SK-N-SH (cell line): ENCODE results near the gene C15orf40. TPM values are rescaled to one million over a fixed set of nuclear protein-coding genes. Genes with fewer than 3 reads are reported as not detected.

Experiments used
- CTCF ChIA-PET: fragments of 300-600, 350-600 bp; formaldehyde crosslinking; extraction: SDS; loops from one replicate; lab custom pipeline; 2021; lab: Yijun Ruan, JAX
- POLR2A ChIA-PET: fragments of 350-600 bp; sonication (Branson Sonifier 250); formaldehyde crosslinking; extraction: SDS; loops from one replicate; lab custom pipeline; 2020; ENCODE audit warnings: antibody characterized with exemption, inconsistent platforms; lab: Yijun Ruan, JAX
- DNase-seq: peaks from one replicate; pipeline ENCODE4 v3.0.0; 2012
- H2AFZ ChIP-seq: fragments of 200-600 bp; sonication (generic); 2 replicates; pipeline ENCODE4 v1.8.1; 2016; ENCODE audit warnings: antibody characterized with exemption, mild to moderate bottlenecking, low read depth
- H3F3A ChIP-seq: fragments of 200-600 bp; sonication (generic); replicated peaks from 2 replicates; pipeline ENCODE3; 2016; ENCODE audit warnings: antibody characterized with exemption, mild to moderate bottlenecking; ENCODE audit not compliant: insufficient read depth
- H3K27ac ChIP-seq, 2 experiments: fragments of 200-500 bp in 1 of 2; fragments of 200-600 bp in 1 of 2; sonication (Bioruptor generic) in 1 of 2; sonication (generic), shearing (Covaris generic) in 1 of 2; 2 replicates each; pipeline versions ENCODE4 v1.5.1 to v1.6.1; 2014 to 2016; ENCODE audit warnings: low read depth in 2 of 2, inconsistent platforms in 1 of 2, low read length in 1 of 2, mild to moderate bottlenecking in 1 of 2, mixed read lengths in 1 of 2
- H3K27me3 ChIP-seq: fragments of 200-600 bp; sonication (generic), shearing (Covaris generic); 2 replicates; pipeline ENCODE4 v1.6.1; 2016; ENCODE audit warnings: mixed run types; ENCODE audit not compliant: insufficient read depth
- H3K36me3 ChIP-seq, 2 experiments: fragments of 200-500 bp in 1 of 2; fragments of 200-600 bp in 1 of 2; sonication (Bioruptor generic) in 1 of 2; sonication (generic) in 1 of 2; replicated peaks in 1 of 2; 2 replicates each; pipeline versions ENCODE3 to v1.5.1; 2014 to 2016; ENCODE audit warnings: low read length in 1 of 2, mild to moderate bottlenecking in 1 of 2; ENCODE audit not compliant: insufficient read depth in 2 of 2, control insufficient read depth in 1 of 2
- H3K4me1 ChIP-seq, 2 experiments: fragments of 200-500 bp in 1 of 2; fragments of 200-600 bp in 1 of 2; sonication (Bioruptor generic) in 1 of 2; sonication (generic), shearing (Covaris generic) in 1 of 2; 2 replicates each; pipeline versions ENCODE4 v1.5.1 to v1.6.1; 2014 to 2016; ENCODE audit warnings: low read depth in 1 of 2, low read length in 1 of 2, mixed run types in 1 of 2; ENCODE audit not compliant: insufficient read depth in 2 of 2, control insufficient read depth in 1 of 2
- H3K4me2 ChIP-seq: fragments of 200-600 bp; sonication (generic), shearing (Covaris generic); 2 replicates; pipeline ENCODE4 v1.6.1; 2017; ENCODE audit warnings: mixed run types
- H3K4me3 ChIP-seq, 2 experiments: fragments of 200-500 bp in 1 of 2; fragments of 200-600 bp in 1 of 2; sonication (Bioruptor generic) in 1 of 2; sonication (generic), shearing (Covaris generic) in 1 of 2; 2 replicates each; pipeline versions ENCODE4 v1.5.1 to v1.8.1; 2014 to 2016; ENCODE audit warnings: low read depth in 2 of 2, inconsistent platforms in 1 of 2, low read length in 1 of 2, mild to moderate bottlenecking in 1 of 2, mixed read lengths in 1 of 2, moderate library complexity in 1 of 2
- H3K79me2 ChIP-seq: fragments of 200-600 bp; sonication (generic); 2 replicates; pipeline ENCODE4 v1.8.1; 2017; ENCODE audit warnings: mild to moderate bottlenecking; ENCODE audit not compliant: insufficient read depth
- H3K9ac ChIP-seq: fragments of 200-600 bp; sonication (generic); 2 replicates; pipeline ENCODE4 v1.6.1; 2017; ENCODE audit warnings: mixed run types
- H3K9me2 ChIP-seq: fragments of 200-600 bp; sonication (generic); 2 replicates; pipeline ENCODE4 v1.6.1; 2017; ENCODE audit warnings: mixed run types
- H3K9me3 ChIP-seq: fragments of 200-600 bp; sonication (generic); 2 replicates; pipeline ENCODE4 v1.6.1; 2017; ENCODE audit warnings: mixed run types, mild to moderate bottlenecking, moderate library complexity
- H4K20me1 ChIP-seq: fragments of 200-600 bp; sonication (generic); 2 replicates; pipeline ENCODE4 v1.6.1; 2017; ENCODE audit warnings: mild to moderate bottlenecking, mixed run types; ENCODE audit not compliant: insufficient read depth
- CHD2 ChIP-seq: fragments of 150-350 bp; IDR thresholded peaks from 2 replicates; pipeline ENCODE4 v1.6.1; 2018; ENCODE audit warnings: low read length; ENCODE audit not compliant: partially characterized antibody
- EP300 ChIP-seq, 2 experiments: IDR thresholded peaks; 2 replicates each; pipeline versions ENCODE4 v1.4.0 to v1.6.1; 2012; ENCODE audit warnings: borderline replicate concordance in 1 of 2, low read depth in 1 of 2, low read length in 1 of 2
- EZH2phosphoT487 ChIP-seq: fragments of 200-600 bp; sonication (generic); IDR thresholded peaks from 2 replicates; pipeline ENCODE4 v1.6.1; 2017; ENCODE audit warnings: low read depth, mixed run types, mild to moderate bottlenecking, antibody characterized with exemption, moderate library complexity, borderline replicate concordance
- GATA2 ChIP-seq: sonication (generic); formaldehyde crosslinking; IDR thresholded peaks from 2 replicates; pipeline ENCODE4 v1.5.0; 2020; ENCODE audit warnings: mild to moderate bottlenecking, missing genetic modification reagents
- MXI1 ChIP-seq: IDR thresholded peaks from 2 replicates; pipeline ENCODE4 v1.6.1; 2012; ENCODE audit warnings: mild to moderate bottlenecking, low read depth, low read length, improper control_type of control experiment
- POLR2AphosphoS5 ChIP-seq: IDR thresholded peaks from 2 replicates; pipeline ENCODE4 v1.6.1; 2012; ENCODE audit warnings: low read depth, low read length
- RAD21 ChIP-seq: IDR thresholded peaks from 2 replicates; pipeline ENCODE4 v1.6.1; 2012; ENCODE audit warnings: mild to moderate bottlenecking, low read length
- RCOR1 ChIP-seq: fragments of 150-350 bp; IDR thresholded peaks from 2 replicates; pipeline ENCODE4 v1.6.1; 2017; ENCODE audit warnings: antibody characterized with exemption, low read length
- TCF12 ChIP-seq: IDR thresholded peaks from 2 replicates; pipeline ENCODE4 v1.4.0; 2012
- YY1 ChIP-seq: IDR thresholded peaks from 2 replicates; pipeline ENCODE4 v1.4.0; 2012; ENCODE audit warnings: low read depth, mild to moderate bottlenecking
- WGBS: methylation state at CpG from one replicate; pipeline ENCODE4 v1.1.6; 2017; ENCODE audit warnings: low lambda C conversion rate; 5-methylcytosine and 5-hydroxymethylcytosine counted together
- polyA plus RNA-seq, 3 experiments: library from polyadenylated mRNA; depleted of rRNA; stranded (reverse); fragments of >200 nt; gene quantifications; 2 replicates each; pipeline ENCODE4 v1.2.3, GENCODE V29; 2012
- TF ChIP-seq, protein P1 (sequence below): IDR thresholded peaks from 2 replicates; pipeline ENCODE4 v1.6.1; 2012; ENCODE audit warnings: mild to moderate bottlenecking, low read depth, low read length, moderate library complexity
- TF ChIP-seq, protein P2 (sequence below): IDR thresholded peaks from 2 replicates; pipeline ENCODE4 v1.4.0; 2012; ENCODE audit warnings: low read depth, borderline replicate concordance
- TF ChIP-seq, protein P3 (sequence below): IDR thresholded peaks from 2 replicates; pipeline ENCODE4; 2012
- TF ChIP-seq, protein P4 (sequence below): IDR thresholded peaks from 2 replicates; pipeline ENCODE4 v1.4.0; 2012; ENCODE audit warnings: low read depth

The C15orf40 gene
- polyA plus RNA-seq, 1 of the 3 experiments (the other 2 are of a cell fraction): 44.1 TPM

DNA sequence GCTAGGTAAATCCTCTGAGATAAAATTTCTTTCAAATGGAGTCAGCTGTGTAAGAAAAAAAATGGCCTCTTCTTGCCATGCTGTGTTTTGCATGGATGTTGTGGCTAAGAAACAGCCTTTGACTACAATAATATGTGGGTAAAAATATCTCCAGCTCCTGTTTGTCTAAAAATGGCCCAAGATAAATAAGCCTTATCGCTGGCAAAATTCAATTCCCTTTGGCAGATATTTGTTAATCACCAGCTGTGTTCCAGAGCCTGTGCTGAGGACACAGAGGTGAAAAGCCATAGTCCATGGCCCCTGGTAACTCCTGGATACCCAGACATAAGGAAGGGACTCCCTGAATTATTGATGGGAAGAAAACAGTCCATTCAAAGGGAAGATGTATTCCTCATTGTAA is 40.7 kb downstream of the C15orf40 start:
- ChIA-PET CTCF (interaction anchor here (0.6 to 2.6 kb wide), 8 partner anchors 13 to 121 kb away, joined by 3 to 11 read pairs (median 4); partner anchors contain the start of genes C15orf40 and RAMAC), POLR2A (interaction anchor here (0.6 to 1.7 kb wide), 6 partner anchors 10 to 430 kb away, joined by 3 to 16 read pairs (median 4); partner anchors contain the start of genes RAMAC and RPS17)
- Histone ChIP-seq H3K9me2 (no peaks in the 10 kb centered on the region), H3K27me3 (no peaks in the 10 kb centered on the region), H3F3A (no peaks in the 10 kb centered on the region), H4K20me1 (no peaks in the 10 kb centered on the region), H3K27ac (peak overlapping the region in 1 of 2 experiments; percentile 71; a peak in 2 of 4 replicates), H2AFZ (no peak overlapping the region), H3K4me3 (no peak overlapping the region), H3K4me1 (peaks cover 0 to 13% of the 10 kb centered on the region in 2 experiments; a peak in 2 of 4 replicates), H3K79me2 (no peaks in the 10 kb centered on the region), H3K9me3 (no peaks in the 10 kb centered on the region), H3K9ac (no peak overlapping the region), H3K36me3 (no peaks in the 10 kb centered on the region), H3K4me2 (no peak overlapping the region)
- TF ChIP-seq TCF12 (peak; percentile 4; the same call in 1 of the 2 replicates), POLR2AphosphoS5 (no peak), YY1 (no peak), RCOR1 (peak; percentile 73), GATA2 (peak; percentile 44), CHD2 (peak; percentile 62), EP300 (IDR thresholded peaks at IDR 0.05; ENCODE audit: borderline replicate concordance in 1 of 2, low read depth in 1 of 2, low read length in 1 of 2) (peak in 1 of 2 experiments; percentile 76; a peak in 2 of 4 replicates)
- TF ChIP-seq, protein P1, sequence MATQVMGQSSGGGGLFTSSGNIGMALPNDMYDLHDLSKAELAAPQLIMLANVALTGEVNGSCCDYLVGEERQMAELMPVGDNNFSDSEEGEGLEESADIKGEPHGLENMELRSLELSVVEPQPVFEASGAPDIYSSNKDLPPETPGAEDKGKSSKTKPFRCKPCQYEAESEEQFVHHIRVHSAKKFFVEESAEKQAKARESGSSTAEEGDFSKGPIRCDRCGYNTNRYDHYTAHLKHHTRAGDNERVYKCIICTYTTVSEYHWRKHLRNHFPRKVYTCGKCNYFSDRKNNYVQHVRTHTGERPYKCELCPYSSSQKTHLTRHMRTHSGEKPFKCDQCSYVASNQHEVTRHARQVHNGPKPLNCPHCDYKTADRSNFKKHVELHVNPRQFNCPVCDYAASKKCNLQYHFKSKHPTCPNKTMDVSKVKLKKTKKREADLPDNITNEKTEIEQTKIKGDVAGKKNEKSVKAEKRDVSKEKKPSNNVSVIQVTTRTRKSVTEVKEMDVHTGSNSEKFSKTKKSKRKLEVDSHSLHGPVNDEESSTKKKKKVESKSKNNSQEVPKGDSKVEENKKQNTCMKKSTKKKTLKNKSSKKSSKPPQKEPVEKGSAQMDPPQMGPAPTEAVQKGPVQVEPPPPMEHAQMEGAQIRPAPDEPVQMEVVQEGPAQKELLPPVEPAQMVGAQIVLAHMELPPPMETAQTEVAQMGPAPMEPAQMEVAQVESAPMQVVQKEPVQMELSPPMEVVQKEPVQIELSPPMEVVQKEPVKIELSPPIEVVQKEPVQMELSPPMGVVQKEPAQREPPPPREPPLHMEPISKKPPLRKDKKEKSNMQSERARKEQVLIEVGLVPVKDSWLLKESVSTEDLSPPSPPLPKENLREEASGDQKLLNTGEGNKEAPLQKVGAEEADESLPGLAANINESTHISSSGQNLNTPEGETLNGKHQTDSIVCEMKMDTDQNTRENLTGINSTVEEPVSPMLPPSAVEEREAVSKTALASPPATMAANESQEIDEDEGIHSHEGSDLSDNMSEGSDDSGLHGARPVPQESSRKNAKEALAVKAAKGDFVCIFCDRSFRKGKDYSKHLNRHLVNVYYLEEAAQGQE: no peak
- peak; percentile 50 for DNase-seq
- 31% methylated on average over 1 of the region's 1 CpG for WGBS

DNA sequence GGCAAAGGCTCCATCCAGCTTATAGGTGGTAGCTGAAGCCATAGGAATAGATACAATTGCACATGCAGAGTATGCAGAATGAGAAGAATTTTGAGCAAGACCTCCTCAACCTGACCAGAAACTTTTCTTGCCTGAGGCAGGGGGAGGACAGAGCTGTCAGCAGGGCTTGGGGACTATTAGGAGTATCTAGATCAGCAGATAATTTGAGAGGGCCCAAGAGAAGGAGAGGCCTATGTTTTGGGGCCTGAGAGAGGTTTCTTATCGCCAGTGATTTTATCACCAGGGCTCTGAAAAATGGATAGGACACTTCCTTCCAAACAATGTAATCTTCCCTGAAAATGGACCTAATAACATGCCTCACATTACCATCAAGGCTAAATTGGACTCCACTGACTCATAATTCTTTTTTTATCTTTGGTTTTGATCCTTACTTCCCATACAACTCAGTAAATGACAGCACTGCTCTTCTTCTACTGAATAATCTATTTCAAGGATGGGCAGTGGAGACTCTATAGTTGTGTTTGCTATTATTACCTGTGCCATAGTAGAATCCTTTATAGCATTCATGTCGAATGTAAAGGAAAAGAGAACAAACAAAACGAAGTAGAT is 41.3 kb downstream of the C15orf40 start:
- peak overlapping the region in 1 of 2 experiments; percentile 71; a peak in 2 of 4 replicates for H3K27ac ChIP-seq
- no peak overlapping the region for H3K9ac ChIP-seq
- no peaks in the 10 kb centered on the region for H3K27me3 ChIP-seq
- H3K4me2 ChIP-seq: no peak overlapping the region
- no peak for TF ChIP-seq EZH2phosphoT487
- peak; percentile 63; the same call in 1 of the 2 replicates for TF ChIP-seq RCOR1
- TF ChIP-seq, protein P2, sequence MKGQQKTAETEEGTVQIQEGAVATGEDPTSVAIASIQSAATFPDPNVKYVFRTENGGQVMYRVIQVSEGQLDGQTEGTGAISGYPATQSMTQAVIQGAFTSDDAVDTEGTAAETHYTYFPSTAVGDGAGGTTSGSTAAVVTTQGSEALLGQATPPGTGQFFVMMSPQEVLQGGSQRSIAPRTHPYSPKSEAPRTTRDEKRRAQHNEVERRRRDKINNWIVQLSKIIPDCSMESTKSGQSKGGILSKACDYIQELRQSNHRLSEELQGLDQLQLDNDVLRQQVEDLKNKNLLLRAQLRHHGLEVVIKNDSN: no peak
- no peak for TF ChIP-seq RAD21
- TF ChIP-seq EP300 (IDR thresholded peaks at IDR 0.05; ENCODE audit: borderline replicate concordance in 1 of 2, low read depth in 1 of 2, low read length in 1 of 2): no peak; a peak in 1 of 4 replicates
- TF ChIP-seq, protein P3, sequence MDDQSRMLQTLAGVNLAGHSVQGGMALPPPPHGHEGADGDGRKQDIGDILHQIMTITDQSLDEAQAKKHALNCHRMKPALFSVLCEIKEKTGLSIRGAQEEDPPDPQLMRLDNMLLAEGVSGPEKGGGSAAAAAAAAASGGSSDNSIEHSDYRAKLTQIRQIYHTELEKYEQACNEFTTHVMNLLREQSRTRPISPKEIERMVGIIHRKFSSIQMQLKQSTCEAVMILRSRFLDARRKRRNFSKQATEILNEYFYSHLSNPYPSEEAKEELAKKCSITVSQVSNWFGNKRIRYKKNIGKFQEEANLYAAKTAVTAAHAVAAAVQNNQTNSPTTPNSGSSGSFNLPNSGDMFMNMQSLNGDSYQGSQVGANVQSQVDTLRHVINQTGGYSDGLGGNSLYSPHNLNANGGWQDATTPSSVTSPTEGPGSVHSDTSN: no peak
- TF ChIP-seq, protein P1: no peak
- peak; percentile 5; the same call in 1 of the 2 replicates for TF ChIP-seq MXI1
- TF ChIP-seq, protein P4, sequence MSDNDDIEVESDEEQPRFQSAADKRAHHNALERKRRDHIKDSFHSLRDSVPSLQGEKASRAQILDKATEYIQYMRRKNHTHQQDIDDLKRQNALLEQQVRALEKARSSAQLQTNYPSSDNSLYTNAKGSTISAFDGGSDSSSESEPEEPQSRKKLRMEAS: no peak
- TF ChIP-seq GATA2: peak; percentile 64
- H3K79me2 ChIP-seq: no peaks in the 10 kb centered on the region
- H3F3A ChIP-seq: no peaks in the 10 kb centered on the region
- H3K4me1 ChIP-seq: peaks cover 0 to 13% of the 10 kb centered on the region in 2 experiments; a peak in 2 of 4 replicates
- DNase-seq: peak; percentile 38
- no peaks in the 10 kb centered on the region for H3K9me2 ChIP-seq
- no peaks in the 10 kb centered on the region for H4K20me1 ChIP-seq
- 10% methylated on average over 3 of the region's 3 CpGs for WGBS
- H3K36me3 ChIP-seq: no peaks in the 10 kb centered on the region
- POLR2A ChIA-PET: interaction anchor here (0.6 to 1.7 kb wide), 5 partner anchors 10 to 430 kb away, joined by 3 to 16 read pairs (median 5); partner anchors contain the start of genes RAMAC and RPS17
- CTCF ChIA-PET: interaction anchor here (1.0 to 2.6 kb wide), 6 partner anchors 13 to 439 kb away, joined by 3 to 11 read pairs (median 4); partner anchors contain the start of gene C15orf40
- no peak overlapping the region for H2AFZ ChIP-seq
- H3K4me3 ChIP-seq: no peak overlapping the region
- H3K9me3 ChIP-seq: no peaks in the 10 kb centered on the region
